WTC11 (cell line): Measurements from ENCODE around the gene BRSK2. TPM values are rescaled to one million over a fixed set of nuclear protein-coding genes. Genes with fewer than 3 reads are reported as not detected.

ENCODE experiments used
- ATAC-seq: fragments of 200-7000 bp; cut with Tn5 transposase; 2 replicates; pipeline ENCODE4 v1.10.0; 2021; ENCODE audit warnings: mild to moderate bottlenecking, moderate library complexity
- CTCF ChIA-PET: fragments of 300-600 bp; sonication (Branson Sonifier 250); formaldehyde crosslinking; loops from one replicate; lab custom pipeline; 2021; ENCODE audit warnings: antibody characterized with exemption; lab: Charles Lee
- POLR2A ChIA-PET: fragments of 350-600 bp; sonication (Branson Sonifier 250); formaldehyde crosslinking; loops from one replicate; lab custom pipeline; 2021; ENCODE audit warnings: antibody characterized with exemption; lab: Charles Lee
- DNase-seq: peaks from one replicate; pipeline ENCODE4 v3.0.0; 2021; ENCODE audit warnings: low spot score
- H3K27ac Mint-ChIP-seq: 2 replicates; pipeline ENCODE4 v1.8.0; 2021; ENCODE audit warnings: mixed read lengths
- H3K27me3 Mint-ChIP-seq: 2 replicates; pipeline ENCODE4 v1.8.0; 2021; ENCODE audit warnings: low read depth, mild to moderate bottlenecking, moderate library complexity, mixed read lengths
- H3K36me3 Mint-ChIP-seq: 2 replicates; pipeline ENCODE4 v1.8.0; 2021; ENCODE audit warnings: mixed read lengths
- H3K4me1 Mint-ChIP-seq: 2 replicates; pipeline ENCODE4 v1.8.0; 2022; ENCODE audit warnings: mixed read lengths
- H3K4me3 Mint-ChIP-seq: 2 replicates; pipeline ENCODE4 v1.8.0; 2021; ENCODE audit warnings: mild to moderate bottlenecking, moderate library complexity, mixed read lengths
- H3K9me3 Mint-ChIP-seq: 2 replicates; pipeline ENCODE4 v1.8.0; 2021; ENCODE audit warnings: mixed read lengths
- ARID4B ChIP-seq: sonication (generic); formaldehyde crosslinking; IDR thresholded peaks from 2 replicates; pipeline ENCODE4 v1.8.0; 2023; ENCODE audit warnings: missing genetic modification reagents, mild to moderate bottlenecking, borderline replicate concordance
- ATF2 ChIP-seq: sonication (generic); formaldehyde crosslinking; IDR thresholded peaks from 2 replicates; pipeline ENCODE4 v1.8.1; 2022; ENCODE audit warnings: low read depth, missing genetic modification reagents, borderline replicate concordance
- ATF3 ChIP-seq: sonication (generic); formaldehyde crosslinking; conservative IDR thresholded peaks from 2 replicates; pipeline ENCODE4 v1.8.1; 2022; ENCODE audit warnings: mild to moderate bottlenecking, missing genetic modification reagents
- CREB1 ChIP-seq: sonication (generic); formaldehyde crosslinking; IDR thresholded peaks from 2 replicates; pipeline ENCODE4 v1.8.0; 2023; ENCODE audit warnings: mild to moderate bottlenecking, missing genetic modification reagents
- CTCF ChIP-seq: fragments of 200-600 bp; IDR thresholded peaks from 2 replicates; pipeline ENCODE4 v1.8.0; 2022; ENCODE audit warnings: antibody characterized with exemption
- ELF4 ChIP-seq: sonication (generic); formaldehyde crosslinking; IDR thresholded peaks from 2 replicates; pipeline ENCODE4 v1.8.1; 2022; ENCODE audit warnings: low read depth, mild to moderate bottlenecking, moderate library complexity, missing genetic modification reagents
- ETV6 ChIP-seq: sonication (generic); formaldehyde crosslinking; IDR thresholded peaks from 2 replicates; pipeline ENCODE4 v1.8.1; 2022; ENCODE audit warnings: mild to moderate bottlenecking, missing genetic modification reagents
- MLX ChIP-seq: sonication (generic); formaldehyde crosslinking; IDR thresholded peaks from 2 replicates; pipeline ENCODE4 v1.8.1; 2023; ENCODE audit warnings: mild to moderate bottlenecking, missing genetic modification reagents, moderate library complexity
- NFATC4 ChIP-seq: fragments of 250-450 bp; sonication (Bioruptor Pico); IDR thresholded peaks from 2 replicates; pipeline ENCODE4 v1.9.0; 2021; ENCODE audit warnings: mild to moderate bottlenecking
- SMAD3 ChIP-seq: sonication (generic); formaldehyde crosslinking; IDR thresholded peaks from 2 replicates; pipeline ENCODE4 v1.8.0; 2022; ENCODE audit warnings: missing genetic modification reagents, mild to moderate bottlenecking, borderline replicate concordance
- TEAD1 ChIP-seq: sonication (generic); formaldehyde crosslinking; IDR thresholded peaks from 2 replicates; pipeline ENCODE4 v1.8.0; 2022; ENCODE audit warnings: mild to moderate bottlenecking, missing genetic modification reagents
- ZNF121 ChIP-seq: sonication (generic); formaldehyde crosslinking; IDR thresholded peaks from 2 replicates; pipeline ENCODE4 v1.8.0; 2023; ENCODE audit warnings: missing genetic modification reagents
- ZNF219 ChIP-seq: sonication (generic); formaldehyde crosslinking; IDR thresholded peaks from 2 replicates; pipeline ENCODE4 v1.8.0; 2023; ENCODE audit warnings: missing genetic modification reagents, mild to moderate bottlenecking, borderline replicate concordance
- ZNF232 ChIP-seq: sonication (generic); formaldehyde crosslinking; IDR thresholded peaks from 2 replicates; pipeline ENCODE4 v1.8.0; 2022; ENCODE audit warnings: mild to moderate bottlenecking, missing genetic modification reagents
- ZNF317 ChIP-seq: sonication (generic); formaldehyde crosslinking; IDR thresholded peaks from 2 replicates; pipeline ENCODE4 v1.8.1; 2023; ENCODE audit warnings: low read depth, mild to moderate bottlenecking, moderate library complexity, missing genetic modification reagents, borderline replicate concordance
- ZNF416 ChIP-seq: fragments of 250-450 bp; sonication (Bioruptor Pico); IDR thresholded peaks from 2 replicates; pipeline ENCODE4 v1.9.0; 2021; ENCODE audit warnings: mild to moderate bottlenecking, inconsistent platforms
- ZNF423 ChIP-seq: fragments of 250-450 bp; sonication (Bioruptor Pico); IDR thresholded peaks from 2 replicates; pipeline ENCODE4 v2.1.2; 2022; ENCODE audit warnings: mild to moderate bottlenecking, moderate library complexity
- ZNF512 ChIP-seq: sonication (generic); formaldehyde crosslinking; IDR thresholded peaks from 2 replicates; pipeline ENCODE4 v1.8.1; 2022; ENCODE audit warnings: missing genetic modification reagents, borderline replicate concordance
- ZNF671 ChIP-seq: fragments of 250-450 bp; sonication (Bioruptor Pico); IDR thresholded peaks from 2 replicates; pipeline ENCODE4 v1.8.0; 2021; ENCODE audit warnings: mild to moderate bottlenecking
- total RNA-seq: library from RNA; stranded (reverse); gene quantifications from 3 replicates; pipeline ENCODE4 v1.2.3, GENCODE V29; 2021

Gene BRSK2
- total RNA-seq, 1 experiment from 2014 or later: 34.5 TPM

GRCh38 chr11:1475841-1476240 is 86.1 kb downstream of the BRSK2 start:
- ATAC-seq: no peak
- no peak overlapping the region for H3K4me3 Mint-ChIP-seq
- no peaks in the 10 kb centered on the region for H3K4me1 Mint-ChIP-seq
- H3K27ac Mint-ChIP-seq: no peak overlapping the region
- no peaks in the 10 kb centered on the region for H3K9me3 Mint-ChIP-seq
- no peak for DNase-seq
- ChIA-PET CTCF (no interaction called here), POLR2A (no interaction called here)
- H3K27me3 Mint-ChIP-seq: no peaks in the 10 kb centered on the region; the same call in 1 of the 2 replicates
- TF ChIP-seq ATF2 (CRISPR knock-in tag): no peak
- TF ChIP-seq SMAD3 (CRISPR knock-in tag): no peak
- TF ChIP-seq ZNF232 (CRISPR knock-in tag): no peak
- no peak for TF ChIP-seq ZNF317 (CRISPR knock-in tag)
- no peak for TF ChIP-seq CTCF
- no peak for TF ChIP-seq NFATC4
- no peak for TF ChIP-seq TEAD1
- TF ChIP-seq ARID4B (CRISPR knock-in tag): no peak
- no peak for TF ChIP-seq ZNF416
- no peak for TF ChIP-seq ETV6 (CRISPR knock-in tag)
- TF ChIP-seq MLX: no peak
- no peak for TF ChIP-seq ZNF671 (CRISPR knock-in tag)
- no peak for TF ChIP-seq CREB1 (CRISPR knock-in tag)
- TF ChIP-seq ELF4 (CRISPR knock-in tag): no peak
- TF ChIP-seq ATF3 (CRISPR knock-in tag): no peak
- no peak for TF ChIP-seq ZNF423 (CRISPR knock-in tag)
- TF ChIP-seq ZNF512: no peak
- no peak for TF ChIP-seq ZNF121
- TF ChIP-seq ZNF219: no peak
- no peaks in the 10 kb centered on the region; the same call in 1 of the 2 replicates for H3K36me3 Mint-ChIP-seq
